HG03159 (cell line): ENCODE measurements around the gene CES3.
A peak's percentile ranks its signal among the peaks of the same experiment; 100 is the strongest.
"Not testable (repeated sequence)": the region's sequence is repeated elsewhere in the genome, so short reads cannot be mapped to it uniquely, and the experiment has no call there.

ENCODE experiments used
- ATAC-seq: cut with Tn5 transposase; IDR thresholded peaks from one replicate; pipeline ENCODE4 v1.9.1; 2021; ENCODE audit warnings: mild to moderate bottlenecking, moderate library complexity; ENCODE audit not compliant: unreplicated experiment

Gene CES3

GRCh38 chr16:66944971-66945370 is 16.1 kb upstream of the CES3 start:
- not testable (repeated sequence) for ATAC-seq

GRCh38 chr16:66945939-66946338 is 15.1 kb upstream of the CES3 start:
- ATAC-seq = no peak

GRCh38 chr16:66946541-66946940 is 14.5 kb upstream of the CES3 start:
- no peak for ATAC-seq

- ATAC-seq = no peak
Measured at GRCh38 chr16:66946974-66947301, 14.1 kb upstream of the CES3 start.

- peak; percentile 71 for ATAC-seq
Measured at GRCh38 chr16:66947302-66948065, 13.6 kb upstream of the CES3 start.

DNA sequence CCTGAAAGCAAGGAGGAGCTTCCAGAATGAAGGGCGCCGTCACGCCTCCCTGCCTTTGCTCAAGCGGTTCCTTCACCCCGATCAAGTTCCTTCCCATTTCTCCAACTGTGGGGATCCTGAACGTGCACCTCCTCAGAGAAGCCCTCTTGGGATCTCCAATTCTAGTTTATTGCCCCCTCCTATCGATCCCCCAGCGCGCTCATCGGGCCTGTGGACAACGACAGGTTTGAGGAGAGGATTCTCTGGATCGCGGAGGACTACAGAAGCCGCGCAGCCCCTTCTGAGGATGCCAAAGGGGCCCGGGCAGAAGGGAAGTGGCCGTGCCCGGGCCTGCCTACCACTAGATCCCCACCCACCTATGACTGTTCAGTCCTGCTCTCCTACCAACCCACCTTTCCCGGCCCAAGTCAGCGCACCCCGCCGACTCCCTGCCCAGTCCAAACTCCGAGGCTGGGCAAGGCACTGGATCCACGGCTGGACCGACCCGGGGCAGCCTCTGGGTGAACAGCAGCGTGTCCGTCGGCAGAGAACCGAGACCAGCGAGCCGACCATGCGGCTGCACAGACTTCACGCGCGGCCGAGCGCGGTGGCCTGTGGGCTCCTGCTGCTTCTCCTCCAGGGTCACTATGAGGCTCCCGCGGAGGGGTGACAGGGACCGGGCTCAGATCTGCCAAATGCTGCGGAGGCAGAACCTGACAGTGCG is 12.8 kb upstream of the CES3 start:
- ATAC-seq = no peak

DNA sequence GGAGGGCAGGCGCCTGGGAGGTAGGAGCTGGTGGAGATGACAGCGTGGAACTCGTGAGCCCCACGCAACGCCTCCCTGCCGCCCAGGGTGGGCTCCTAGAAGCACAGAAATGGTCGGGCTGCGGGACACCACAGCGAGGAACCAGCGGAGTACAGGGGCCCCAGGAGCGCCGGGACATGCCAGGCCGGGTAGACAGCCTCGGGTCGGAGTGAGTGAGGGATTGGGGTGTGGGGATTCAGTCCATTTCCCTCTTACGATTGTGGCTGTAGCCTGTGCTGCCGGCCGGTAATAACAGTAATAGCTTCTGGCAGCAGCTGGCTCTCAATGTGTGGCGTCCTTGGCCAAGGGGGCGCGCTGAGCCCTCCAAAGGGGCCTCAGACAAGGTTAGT is 12.2 kb upstream of the CES3 start:
- no peak for ATAC-seq

- no peak for ATAC-seq
Measured at GRCh38 chr16:66949472-66949871, 11.6 kb upstream of the CES3 start.

DNA sequence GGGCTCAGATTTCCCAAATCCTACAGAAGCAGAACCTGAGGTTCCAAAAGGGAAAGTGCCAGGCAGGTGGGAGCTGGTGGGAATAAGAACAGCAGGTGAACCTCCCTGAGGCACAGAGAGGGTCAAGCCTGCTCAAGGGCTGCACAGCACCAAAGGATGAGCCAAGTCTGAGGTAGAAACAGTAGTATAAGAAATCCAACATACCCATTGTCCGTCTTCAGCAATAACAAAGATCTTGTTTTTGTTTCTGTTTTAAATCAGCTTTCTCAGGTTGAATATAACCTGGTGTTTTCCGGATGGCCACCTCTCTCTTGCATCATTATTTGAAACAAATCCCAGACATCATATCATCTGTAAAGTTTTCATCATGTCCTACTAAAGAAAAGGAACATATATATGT is 10.6 kb upstream of the CES3 start:
- ATAC-seq = no peak

- no peak for ATAC-seq
Measured at GRCh38 chr16:66950971-66951790, 9.9 kb upstream of the CES3 start.

DNA sequence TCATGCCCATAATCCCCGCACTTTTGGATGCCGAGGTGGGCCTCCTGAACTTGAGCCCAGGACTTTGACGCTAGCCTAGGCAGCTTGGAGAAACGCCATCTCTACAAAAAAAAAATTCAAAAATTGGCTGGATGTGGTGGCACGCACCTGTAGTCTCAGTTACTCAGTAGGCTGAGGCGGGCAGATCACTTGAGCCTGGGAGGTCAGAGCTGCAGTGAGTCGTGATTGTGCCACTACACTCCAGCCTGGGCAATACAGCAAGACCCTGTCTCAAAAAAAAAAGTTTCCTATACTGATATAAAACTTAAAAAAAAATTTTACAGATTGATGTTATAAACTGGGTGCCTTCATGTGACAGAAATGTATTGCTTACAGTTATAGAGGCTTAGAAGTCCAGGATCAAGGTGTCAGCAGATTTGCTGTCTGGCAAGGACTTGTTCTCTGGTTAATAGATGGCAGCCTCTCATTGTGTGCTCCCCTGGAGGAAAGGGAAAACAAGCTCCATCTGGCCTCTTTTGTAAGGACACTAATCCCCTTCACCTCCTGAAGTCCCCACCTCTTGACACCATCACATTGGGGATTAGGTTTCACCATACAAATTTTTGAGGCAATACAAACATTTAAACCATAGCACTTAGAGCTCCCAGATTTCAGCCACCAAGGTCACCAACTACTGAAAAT is 8.5 kb upstream of the CES3 start:
- no peak for ATAC-seq

GRCh38 chr16:66953462-66954096 is 7.5 kb upstream of the CES3 start:
- ATAC-seq = no peak

GRCh38 chr16:66954097-66954659 is 6.9 kb upstream of the CES3 start:
- no peak for ATAC-seq

GRCh38 chr16:66955363-66956153 is 5.5 kb upstream of the CES3 start:
- not testable (repeated sequence) for ATAC-seq

- ATAC-seq = not testable (repeated sequence)
Measured at GRCh38 chr16:66956154-66956457, 5.0 kb upstream of the CES3 start.

GRCh38 chr16:66958857-66959703 is 2.0 kb upstream of the CES3 start:
- ATAC-seq = no peak

- no peak for ATAC-seq
Measured at GRCh38 chr16:66959704-66960161, 1.3 kb upstream of the CES3 start.

GRCh38 chr16:66960270-66960669 is 796 bp upstream of the CES3 start:
- ATAC-seq = no peak

DNA sequence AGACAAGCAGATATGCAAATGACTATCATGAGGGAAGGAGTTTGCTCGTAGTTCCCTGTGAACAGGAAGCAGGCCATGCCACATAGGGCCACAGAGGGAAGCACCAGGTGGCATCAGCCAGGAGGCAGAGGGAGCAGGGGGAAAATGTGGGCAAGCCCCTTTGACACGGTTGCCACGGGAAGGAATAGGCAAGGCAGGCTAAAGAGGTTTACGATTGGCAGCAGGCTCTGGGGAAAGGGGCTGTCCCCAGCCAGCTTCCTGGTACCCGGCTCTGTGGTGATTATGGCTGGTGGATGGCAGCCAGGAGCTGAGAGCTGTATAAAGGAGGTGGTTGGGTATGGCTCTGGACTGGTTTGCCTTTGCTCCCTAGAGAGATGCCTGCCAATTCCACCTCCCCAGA is 848 bp downstream of the CES3 start:
- no peak for ATAC-seq
